Suprapubic skin (tissue), 4 donors: Measurements from ENCODE around the gene FAM78A.

Source experiments
- EP300 ChIP-seq: sonication (generic); formaldehyde crosslinking; IDR thresholded peaks from one replicate; pipeline ENCODE4 v1.6.1; 2017; ENCODE audit warnings: antibody characterized with exemption
- POLR2A ChIP-seq, 2 donors: fragments of 450-650 bp; IDR thresholded peaks; one replicate each; pipeline ENCODE4 v1.6.1; 2017; ENCODE audit warnings: antibody characterized with exemption in 2 of 2, mild to moderate bottlenecking in 2 of 2, moderate library complexity in 2 of 2
- POLR2AphosphoS5 ChIP-seq, 3 donors: sonication (generic); formaldehyde crosslinking; IDR thresholded peaks; one replicate each; pipeline ENCODE4 v1.6.1; 2017; ENCODE audit warnings: antibody characterized with exemption in 3 of 3
- TF ChIP-seq, protein P1 (sequence below), 2 donors: fragments of 200-600 bp in 1 of 2; fragments of 450-650 bp in 1 of 2; sonication (generic) in 1 of 2; IDR thresholded peaks; one replicate each; pipeline ENCODE4 v1.5.1; 2016 to 2019; ENCODE audit warnings: antibody characterized with exemption in 2 of 2, mild to moderate bottlenecking in 1 of 2, moderate library complexity in 1 of 2

GRCh38 chr9:131297903-131298302 lies 21.6 kb upstream of the FAM78A start:
- TF ChIP-seq, protein P1, sequence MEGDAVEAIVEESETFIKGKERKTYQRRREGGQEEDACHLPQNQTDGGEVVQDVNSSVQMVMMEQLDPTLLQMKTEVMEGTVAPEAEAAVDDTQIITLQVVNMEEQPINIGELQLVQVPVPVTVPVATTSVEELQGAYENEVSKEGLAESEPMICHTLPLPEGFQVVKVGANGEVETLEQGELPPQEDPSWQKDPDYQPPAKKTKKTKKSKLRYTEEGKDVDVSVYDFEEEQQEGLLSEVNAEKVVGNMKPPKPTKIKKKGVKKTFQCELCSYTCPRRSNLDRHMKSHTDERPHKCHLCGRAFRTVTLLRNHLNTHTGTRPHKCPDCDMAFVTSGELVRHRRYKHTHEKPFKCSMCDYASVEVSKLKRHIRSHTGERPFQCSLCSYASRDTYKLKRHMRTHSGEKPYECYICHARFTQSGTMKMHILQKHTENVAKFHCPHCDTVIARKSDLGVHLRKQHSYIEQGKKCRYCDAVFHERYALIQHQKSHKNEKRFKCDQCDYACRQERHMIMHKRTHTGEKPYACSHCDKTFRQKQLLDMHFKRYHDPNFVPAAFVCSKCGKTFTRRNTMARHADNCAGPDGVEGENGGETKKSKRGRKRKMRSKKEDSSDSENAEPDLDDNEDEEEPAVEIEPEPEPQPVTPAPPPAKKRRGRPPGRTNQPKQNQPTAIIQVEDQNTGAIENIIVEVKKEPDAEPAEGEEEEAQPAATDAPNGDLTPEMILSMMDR (IDR thresholded peaks at IDR 0.05), result no peak
- TF ChIP-seq POLR2A (IDR thresholded peaks at IDR 0.05) (no peak), EP300 (no peak), POLR2AphosphoS5 (IDR thresholded peaks at IDR 0.05) (no peak)
